ENCODE measurements around the gene C9orf78.
"Not testable (repeated sequence)": the region's sequence is repeated elsewhere in the genome, so short reads cannot be mapped to it uniquely, and the experiment has no call there.

The C9orf78 gene

DNA sequence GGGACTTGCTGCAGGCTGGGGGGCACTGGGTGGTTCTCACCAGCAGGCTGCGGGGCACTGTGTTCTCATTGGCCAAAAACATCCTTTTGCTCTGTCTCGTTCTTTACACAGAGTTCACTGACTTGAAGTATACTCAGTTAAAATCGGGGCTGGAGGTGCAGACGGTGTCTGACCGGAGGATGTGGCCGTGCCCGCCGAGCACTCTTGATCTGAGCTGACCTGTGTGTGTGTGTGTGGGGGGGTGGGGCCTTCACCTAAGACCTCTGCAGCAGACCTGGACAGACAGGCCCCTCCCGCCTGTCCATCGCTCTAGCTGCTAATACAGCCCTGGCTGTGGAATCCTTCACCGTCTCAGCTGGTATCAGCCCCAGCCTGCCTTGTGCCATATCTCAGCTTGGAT is 25.0 kb downstream of the C9orf78 start:
- DNase-seq, result no peak

DNA sequence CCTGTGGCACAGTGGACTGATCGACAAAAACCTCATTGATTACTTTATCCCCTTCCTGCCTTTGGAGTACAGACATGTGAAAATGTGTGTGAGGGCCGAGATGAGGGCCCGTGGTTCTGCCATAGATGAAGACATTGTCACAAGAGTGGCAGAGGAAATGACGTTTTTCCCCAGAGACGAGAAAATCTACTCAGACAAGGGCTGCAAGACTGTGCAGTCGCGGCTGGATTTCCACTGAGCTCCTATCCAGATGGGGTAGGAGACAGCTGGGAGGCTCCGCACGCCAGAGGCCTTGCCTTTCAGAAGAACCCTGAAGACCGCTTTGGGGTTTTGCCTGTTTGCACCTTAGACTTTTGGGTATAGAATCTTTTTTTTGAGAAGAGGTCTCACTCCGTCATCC is 25.7 kb downstream of the C9orf78 start:
- no peak for DNase-seq

DNA sequence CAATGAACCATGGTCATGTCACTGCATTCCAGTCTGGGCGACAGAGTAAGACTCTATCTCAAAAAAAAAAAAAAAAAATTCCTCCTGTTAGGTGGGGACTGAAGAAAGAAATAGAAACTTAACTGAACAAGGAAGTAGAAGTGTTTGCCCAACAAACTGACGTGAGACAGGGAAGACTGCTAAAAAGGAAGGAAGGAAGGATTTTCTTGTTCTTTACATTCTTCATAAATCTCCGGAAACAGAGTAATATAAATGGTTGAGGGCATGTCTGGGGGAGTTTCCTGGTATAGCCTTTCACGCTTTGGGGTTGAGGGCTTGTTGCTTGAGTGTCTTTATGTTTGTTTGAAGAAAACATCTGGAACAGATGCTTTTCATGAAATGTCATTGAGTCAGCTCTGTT is 29.0 kb downstream of the C9orf78 start:
- DNase-seq, result no peak

DNA sequence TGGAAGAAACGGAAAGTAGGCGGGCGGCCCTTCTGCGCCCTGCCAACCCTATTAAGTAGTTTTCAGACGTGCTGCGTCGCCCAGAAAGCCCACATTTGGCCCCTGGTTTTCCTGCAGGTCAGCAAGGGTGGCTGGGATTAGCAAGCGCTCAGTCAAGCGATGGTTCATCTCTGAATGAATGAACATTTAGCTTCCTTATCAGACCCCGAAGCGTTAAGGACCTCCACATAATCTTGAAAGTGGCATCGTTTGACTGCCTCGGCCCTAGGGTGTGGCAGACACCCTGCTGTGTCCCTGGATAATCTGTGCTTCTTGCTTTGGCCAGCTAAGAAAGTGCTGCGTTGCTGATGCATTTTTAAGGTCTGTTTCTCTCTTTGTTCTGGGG is 31.4 kb downstream of the C9orf78 start:
- no peak for DNase-seq

DNA sequence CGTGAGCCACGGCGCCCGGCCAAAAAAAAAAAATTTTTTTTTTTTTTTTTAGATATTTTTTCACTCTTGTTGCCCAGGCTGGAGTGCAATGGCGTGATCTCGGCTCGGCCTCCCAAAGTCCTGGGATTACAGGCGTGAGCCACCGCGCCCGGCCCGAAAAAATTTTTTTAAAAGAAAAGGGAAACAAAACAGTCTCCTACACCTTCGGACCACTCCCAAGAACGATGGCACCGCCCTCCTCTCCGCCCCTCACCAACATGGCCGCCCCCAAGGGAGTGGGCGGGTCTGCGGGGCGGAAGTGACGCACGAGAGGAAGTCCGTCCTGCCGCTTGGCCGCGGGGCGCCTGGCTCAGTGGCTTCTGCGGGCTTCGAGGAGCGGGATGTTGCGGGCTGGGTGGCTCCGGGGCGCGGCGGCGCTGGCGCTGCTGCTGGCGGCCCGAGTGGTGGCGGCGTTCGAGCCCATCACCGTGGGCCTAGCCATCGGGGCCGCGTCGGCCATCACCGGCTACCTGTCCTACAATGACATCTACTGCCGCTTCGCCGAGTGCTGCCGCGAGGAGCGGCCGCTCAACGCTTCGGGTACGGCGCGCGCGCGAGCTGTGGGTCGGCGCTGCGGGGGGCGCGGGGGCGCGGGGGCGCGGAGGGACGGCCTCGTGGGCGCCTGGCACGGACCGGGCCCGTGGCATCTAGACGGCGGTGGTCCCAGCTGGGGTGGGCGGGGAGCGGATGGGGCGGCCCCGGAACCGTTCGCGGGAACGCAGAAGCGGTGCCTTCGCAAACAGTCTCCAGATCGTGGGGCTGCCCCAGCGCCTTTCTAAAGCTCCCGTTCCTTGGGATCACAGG is 32.0 kb downstream of the C9orf78 start, which contains the start of gene TOR1B:
Gene TOR1B (plus strand): TSS at position 352 of the 843 bp plus-strand sequence. CDS start 29 bp downstream, at position 381.
- DNase-seq, result peak; percentile 96

DNA sequence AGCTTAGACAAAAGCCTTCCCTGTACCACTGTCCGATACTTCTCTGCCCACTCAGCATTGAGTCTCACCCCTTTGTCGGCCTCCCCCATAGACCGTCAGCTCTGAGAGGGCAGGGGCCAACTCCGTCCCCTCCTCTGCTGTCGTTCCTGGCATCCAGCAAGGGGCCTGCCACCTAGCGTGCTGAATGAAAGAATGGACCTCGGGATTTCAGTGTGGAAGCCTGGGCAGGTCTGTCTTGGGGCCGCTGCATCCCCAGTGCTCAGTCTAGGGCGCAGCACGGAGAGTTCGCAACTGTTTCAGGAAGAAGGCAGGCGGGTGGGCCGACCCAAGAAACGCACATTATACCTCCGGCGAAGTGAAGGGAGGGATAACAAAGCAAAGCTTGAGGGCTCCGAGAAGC is 33.6 kb downstream of the C9orf78 start:
- no peak for DNase-seq

DNA sequence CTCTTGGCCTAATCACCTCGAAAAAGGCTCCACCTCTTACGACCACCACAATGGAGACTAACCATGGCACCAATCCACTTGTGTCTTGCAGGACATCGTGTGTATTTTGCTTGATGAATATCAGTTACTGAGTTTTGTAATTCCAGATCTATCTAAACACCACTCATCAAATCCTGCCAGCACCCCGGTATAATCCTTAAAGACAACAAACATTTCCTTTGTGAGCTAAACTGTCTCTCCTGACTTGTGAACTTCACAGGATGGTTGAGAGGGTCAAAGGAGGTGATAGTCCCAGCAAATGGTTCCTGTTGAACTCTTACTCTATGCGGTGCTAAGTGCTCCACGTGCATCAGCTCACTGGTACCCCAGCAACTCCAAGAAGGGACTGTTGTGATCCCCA is 36.1 kb downstream of the C9orf78 start:
- DNase-seq, result no peak

DNA sequence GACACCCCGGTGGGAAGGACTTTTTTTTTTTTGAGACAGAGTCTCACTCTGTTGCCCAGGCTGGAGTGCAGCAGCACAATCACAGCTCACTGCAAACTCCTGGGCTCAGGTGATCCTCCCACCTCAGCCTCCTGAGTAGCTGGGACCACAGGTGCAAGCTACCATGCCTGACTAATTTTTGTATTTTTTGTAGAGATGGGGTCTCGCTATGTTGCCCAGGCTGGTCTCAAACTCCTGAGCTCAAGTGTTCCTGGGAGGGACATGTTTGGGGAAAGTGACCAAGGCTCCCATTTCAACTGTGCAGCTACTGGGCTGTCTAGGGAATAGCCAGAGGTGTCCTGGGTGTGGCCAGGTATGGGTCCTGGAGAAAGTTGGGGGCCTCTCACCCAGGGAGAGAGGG is 39.0 kb downstream of the C9orf78 start:
- not testable (repeated sequence) for DNase-seq

DNA sequence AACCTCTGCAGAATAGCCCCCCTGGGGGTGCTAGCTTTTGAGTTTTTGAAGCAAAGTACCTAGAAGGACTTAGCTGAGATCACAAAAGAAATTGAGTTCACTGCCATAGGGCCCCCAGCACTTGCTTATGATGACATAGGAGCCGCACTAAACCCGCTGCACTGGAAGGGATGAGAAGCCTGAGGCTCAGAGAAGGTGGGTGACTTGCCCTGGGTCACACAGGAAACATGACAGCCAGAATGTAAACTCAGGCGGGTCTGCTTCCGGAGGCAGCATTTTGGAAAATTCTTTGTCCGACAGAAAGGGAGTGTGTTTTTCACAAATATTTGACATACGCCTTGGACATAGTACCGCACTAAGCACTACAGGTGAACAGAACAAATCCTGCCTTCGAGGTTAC is 40.5 kb downstream of the C9orf78 start:
- DNase-seq, result no peak

DNA sequence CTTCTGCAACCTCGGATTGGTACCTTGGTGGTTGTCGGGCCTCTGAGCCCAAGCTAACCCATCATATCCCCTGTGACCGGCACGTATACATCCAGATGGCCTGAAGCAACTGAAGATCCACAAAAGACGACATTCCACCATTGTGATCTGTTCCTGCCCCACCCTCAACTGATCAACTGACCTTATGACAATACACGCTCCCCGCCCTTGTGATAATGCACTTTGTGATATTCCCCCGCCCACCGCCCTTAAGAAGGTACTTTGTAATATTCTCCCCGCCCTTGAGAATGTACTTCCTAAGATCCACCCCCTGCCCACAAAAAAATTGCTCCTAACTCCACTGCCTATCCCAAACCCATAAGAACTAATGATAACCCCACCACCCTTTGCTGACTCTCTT is 48.6 kb downstream of the C9orf78 start:
- DNase-seq, result no peak

DNA sequence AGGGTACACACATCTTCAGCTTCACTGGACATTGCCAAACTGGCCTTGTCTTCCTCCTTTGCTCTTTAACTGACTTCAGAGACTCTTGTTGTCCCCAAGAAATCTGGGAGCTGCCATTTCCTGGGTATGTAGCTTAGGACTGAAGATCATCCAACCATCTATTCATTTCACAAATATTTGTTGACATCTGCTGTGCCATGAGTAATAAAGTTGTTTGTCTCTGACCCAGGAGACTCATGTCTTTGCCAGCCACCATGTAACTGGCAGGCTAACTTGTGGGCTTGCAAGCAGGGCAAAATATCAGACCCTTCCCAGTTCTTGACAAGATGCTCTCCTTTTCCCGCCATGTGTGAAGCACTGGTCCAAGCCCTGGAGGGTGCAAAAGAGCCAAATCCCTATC is 49.2 kb downstream of the C9orf78 start:
- no peak for DNase-seq

DNA sequence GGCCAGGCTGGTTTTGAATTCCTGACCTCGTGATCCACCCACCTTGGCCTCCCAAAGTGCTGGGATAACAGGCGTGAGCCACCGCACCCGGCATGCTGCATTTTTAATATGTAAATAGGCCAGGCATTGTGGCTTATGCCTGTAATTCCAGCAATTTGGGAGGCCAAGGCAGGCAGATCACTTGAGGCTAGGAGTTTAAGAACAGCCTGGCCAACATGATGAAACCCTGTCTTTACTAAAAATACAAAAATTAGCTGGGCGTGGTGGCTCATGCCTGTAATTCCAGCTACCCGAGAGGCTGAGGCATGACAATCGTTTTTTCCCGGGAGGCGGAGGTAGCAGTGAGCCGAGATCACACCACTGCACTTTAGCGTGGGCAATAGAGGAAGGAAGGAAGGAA is 50.1 kb downstream of the C9orf78 start:
- not testable (repeated sequence) for DNase-seq

DNA sequence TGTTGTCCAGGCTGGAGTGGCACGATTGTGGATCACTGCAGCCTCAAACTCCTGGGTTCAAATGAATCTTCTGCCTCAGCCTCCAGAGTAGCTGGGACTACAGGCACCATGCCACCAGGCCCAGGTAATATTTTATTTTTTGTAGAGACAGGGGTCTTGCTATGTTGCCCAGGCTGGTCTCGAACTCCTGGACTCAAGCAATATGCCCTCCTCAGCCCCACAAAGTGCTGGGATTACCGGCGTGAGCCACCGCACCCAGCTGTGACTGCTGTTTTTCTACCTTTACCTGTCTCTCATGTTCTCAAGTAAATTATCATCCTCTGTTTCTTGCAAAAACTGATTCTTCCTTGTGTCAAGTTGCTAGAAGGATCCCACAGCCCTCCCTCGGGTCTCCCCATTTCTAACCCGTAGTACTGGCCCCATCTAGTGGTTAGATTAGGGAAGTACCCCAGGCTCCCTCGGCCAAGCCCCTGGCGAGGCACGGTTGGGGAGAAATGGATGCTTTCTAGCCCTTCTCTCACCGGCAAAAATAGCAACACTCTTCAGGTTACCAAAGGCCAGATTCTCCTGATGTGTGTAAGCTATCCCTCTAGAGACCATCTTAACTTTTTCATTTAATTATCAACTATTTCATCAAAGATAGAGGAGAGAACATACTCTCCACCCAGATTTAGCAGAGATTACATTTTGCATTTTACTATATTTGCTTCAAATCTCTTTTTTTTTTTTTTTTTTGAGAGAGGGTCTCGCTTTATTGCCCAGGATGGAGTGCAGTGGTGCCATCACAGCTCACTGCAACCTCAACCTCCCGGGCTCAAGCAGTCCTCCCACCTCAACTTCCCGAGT is 51.3 kb downstream of the C9orf78 start:
- peak; percentile 75 for DNase-seq

DNA sequence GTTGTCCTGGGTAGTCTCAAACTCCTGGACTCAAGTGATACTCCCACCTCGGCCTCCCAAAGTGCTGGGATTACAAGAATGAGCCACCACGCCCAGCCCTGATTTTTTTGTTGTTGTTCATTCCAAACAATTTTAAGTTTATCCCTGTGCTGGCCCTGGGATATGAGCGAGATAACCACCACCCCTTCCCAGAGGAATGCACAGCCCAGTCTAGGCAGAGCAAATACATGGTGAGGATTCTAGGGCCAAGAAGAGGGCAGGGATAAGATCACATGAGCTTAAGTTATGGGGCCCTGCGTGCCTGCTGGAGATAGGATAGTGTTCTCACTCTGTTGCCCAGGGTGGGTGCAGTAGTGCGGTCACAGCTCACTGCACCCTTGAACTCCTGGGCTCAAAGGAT is 53.1 kb downstream of the C9orf78 start:
- DNase-seq, result no peak

DNA sequence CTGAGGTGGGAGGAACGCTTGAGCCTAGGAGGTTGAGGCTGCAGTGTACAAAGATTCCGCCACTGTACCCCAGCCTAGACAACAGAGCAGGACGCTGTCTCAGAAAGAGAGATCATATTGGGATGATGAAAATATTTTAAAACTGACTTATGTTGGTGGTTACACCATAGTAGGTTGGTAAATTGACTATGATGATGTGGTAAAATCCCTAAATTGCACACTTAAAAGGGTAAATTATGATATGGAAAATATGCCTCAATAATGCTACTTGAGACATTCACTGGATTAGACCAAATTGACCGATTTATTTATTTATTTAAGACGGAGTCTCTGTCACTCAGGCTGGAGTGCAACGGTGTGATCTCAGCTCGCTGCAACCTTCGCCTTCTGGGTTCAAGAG is 53.9 kb downstream of the C9orf78 start:
- no peak for DNase-seq

DNA sequence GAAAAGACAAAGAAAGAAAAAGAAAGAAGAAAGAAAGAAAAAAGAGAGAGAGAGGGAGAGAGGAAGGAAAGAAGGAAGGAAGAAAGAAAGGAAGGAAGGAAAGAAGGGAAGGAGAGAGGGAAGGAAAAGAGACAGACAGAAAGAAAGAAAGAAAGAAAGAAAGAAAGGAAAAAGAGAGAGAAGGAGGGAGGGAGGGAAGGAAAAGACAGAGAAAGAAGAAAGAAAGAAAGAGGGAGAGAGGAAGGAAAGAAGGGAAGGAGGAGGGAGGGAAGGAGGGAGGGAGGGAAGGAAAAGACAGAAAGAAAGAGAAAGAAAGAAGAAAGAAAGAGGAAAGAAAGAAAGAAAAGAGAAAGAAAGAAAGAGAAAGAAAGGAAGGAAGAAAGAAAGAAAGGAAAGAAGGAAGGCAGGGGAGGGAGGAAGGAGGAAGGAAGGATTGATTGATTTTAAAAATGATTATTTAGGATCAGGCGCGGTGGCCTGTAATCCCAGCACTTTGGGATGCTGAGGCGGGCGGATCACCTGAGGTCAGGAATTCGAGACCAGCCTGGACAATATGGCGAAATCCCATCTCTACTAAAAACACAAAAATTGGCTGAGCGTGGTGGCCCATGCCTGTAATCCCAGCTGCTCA is 55.4 kb downstream of the C9orf78 start:
- DNase-seq, result no peak

DNA sequence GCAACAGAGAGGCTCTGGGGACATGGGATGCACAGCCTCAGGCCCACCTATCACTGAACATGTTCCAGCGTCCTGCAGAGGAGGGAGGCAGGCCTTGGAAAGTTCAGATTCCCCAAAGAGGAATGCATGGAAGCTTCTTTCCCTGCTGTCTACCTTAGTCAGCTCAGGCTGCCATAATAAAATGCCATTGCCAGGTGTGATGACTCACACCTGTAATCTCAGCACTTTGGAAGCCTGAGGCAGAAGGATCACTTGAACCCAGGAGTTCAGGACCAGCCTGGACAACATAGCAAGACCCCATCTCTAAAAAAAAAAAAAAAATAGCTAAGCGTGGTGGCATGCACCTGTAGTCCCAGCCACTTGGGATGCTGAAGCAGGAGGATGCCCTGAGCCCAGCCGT is 56.6 kb downstream of the C9orf78 start:
- no peak for DNase-seq

DNA sequence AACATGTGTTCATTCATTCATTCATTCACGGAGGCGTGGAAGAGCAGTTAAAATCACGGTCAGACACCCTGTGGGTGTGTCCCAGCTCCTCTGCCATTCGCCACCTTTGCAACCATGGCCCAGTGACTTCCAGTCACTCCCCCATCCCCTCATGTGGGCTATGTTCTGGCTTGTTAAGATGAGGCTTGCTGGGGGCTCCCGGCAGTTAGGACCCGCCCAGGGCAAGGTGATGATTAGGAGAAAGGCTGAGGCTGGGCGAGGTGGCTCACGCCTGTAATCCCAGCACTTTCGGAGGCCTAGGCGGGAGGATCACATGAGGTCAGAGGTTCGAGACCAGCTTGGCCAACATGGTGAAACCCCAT is 57.3 kb downstream of the C9orf78 start:
- DNase-seq, result no peak
